Embryonic facial prominence (tissue), 1 donor: Measurements from ENCODE around the gene DOCK7.
"Not testable (repeated sequence)": the region's sequence is repeated elsewhere in the genome, so short reads cannot be mapped to it uniquely, and the experiment has no call there.

Source experiments
- DNase-seq: peaks from one replicate; pipeline ENCODE4 v3.0.0-alpha.2; 2016; ENCODE audit errors: extremely low spot score

Gene DOCK7

GRCh38 chr1:62612770-62613169 is 75.4 kb downstream of the DOCK7 start:
- DNase-seq, result no peak

GRCh38 chr1:62610588-62610987 is 77.6 kb downstream of the DOCK7 start:
- DNase-seq, result not testable (repeated sequence)

- no peak for DNase-seq
Observed at GRCh38 chr1:62608905-62609304, 79.3 kb downstream of the DOCK7 start.

- no peak for DNase-seq
Observed at GRCh38 chr1:62601457-62601856, 86.7 kb downstream of the DOCK7 start.

GRCh38 chr1:62599044-62599443 is 89.1 kb downstream of the DOCK7 start:
- no peak for DNase-seq

- DNase-seq, result no peak
Observed at GRCh38 chr1:62597281-62597680, 90.9 kb downstream of the DOCK7 start, which contains the start of gene ANGPTL3. ANGPTL3 (plus strand) TSS chr1:62597520; CDS start chr1:62597567, 47 bp downstream.

GRCh38 chr1:62595647-62596046 is 92.5 kb downstream of the DOCK7 start:
- no peak for DNase-seq

- no peak for DNase-seq
Observed at GRCh38 chr1:62593825-62594394, 94.3 kb downstream of the DOCK7 start.

GRCh38 chr1:62590970-62591368 is 97.2 kb downstream of the DOCK7 start:
- DNase-seq, result no peak

- no peak for DNase-seq
Observed at GRCh38 chr1:62590255-62590969, 97.8 kb downstream of the DOCK7 start.

- DNase-seq, result no peak
Observed at GRCh38 chr1:62589321-62589720, 98.9 kb downstream of the DOCK7 start.

GRCh38 chr1:62588000-62588399 is 100.2 kb downstream of the DOCK7 start:
- DNase-seq, result no peak

- no peak for DNase-seq
Observed at GRCh38 chr1:62585469-62586155, 102.6 kb downstream of the DOCK7 start.

- no peak for DNase-seq
Observed at GRCh38 chr1:62573675-62574074, 114.5 kb downstream of the DOCK7 start.

- DNase-seq, result no peak
Observed at GRCh38 chr1:62572476-62572875, 115.7 kb downstream of the DOCK7 start.

- DNase-seq, result not testable (repeated sequence)
Observed at GRCh38 chr1:62571517-62571916, 116.7 kb downstream of the DOCK7 start.

- DNase-seq, result not testable (repeated sequence)
Observed at GRCh38 chr1:62567926-62568325, 120.3 kb downstream of the DOCK7 start.

- not testable (repeated sequence) for DNase-seq
Observed at GRCh38 chr1:62567182-62567581, 121.0 kb downstream of the DOCK7 start.

GRCh38 chr1:62561306-62561705 is 126.9 kb downstream of the DOCK7 start:
- DNase-seq, result no peak

- DNase-seq, result no peak
Observed at GRCh38 chr1:62544570-62544969, 143.6 kb downstream of the DOCK7 start.

- DNase-seq, result no peak
Observed at GRCh38 chr1:62541048-62541447, 147.1 kb downstream of the DOCK7 start.

- DNase-seq, result no peak
Observed at GRCh38 chr1:62539028-62539447, 149.1 kb downstream of the DOCK7 start.

- no peak for DNase-seq
Observed at GRCh38 chr1:62536865-62537264, 151.3 kb downstream of the DOCK7 start.
